NT2/D1 (cell line): ENCODE measurements around the gene NBPF20.
"Not testable (repeated sequence)": the region's sequence is repeated elsewhere in the genome, so short reads cannot be mapped to it uniquely, and the experiment has no call there.

Experiments
- YY1 ChIP-seq: IDR thresholded peaks from 2 replicates; pipeline ENCODE4 v1.6.1; 2011; ENCODE audit not compliant: insufficient read length, insufficient read depth
- ZNF274 ChIP-seq: IDR thresholded peaks from 2 replicates; pipeline ENCODE4 v1.6.1; 2011; ENCODE audit warnings: mild to moderate bottlenecking, low read depth, low read length

GRCh38 chr1:145459063-145459462 is 33.7 kb upstream of the NBPF20 start:
- TF ChIP-seq ZNF274, YY1: not testable (repeated sequence)
